SK-N-SH (cell line): ENCODE measurements around the gene ADK. TPM values are rescaled to one million over a fixed set of nuclear protein-coding genes. Genes with fewer than 3 reads are reported as not detected.
A peak's percentile ranks its signal among the peaks of the same experiment; 100 is the strongest.

Experiments used
- CTCF ChIA-PET: fragments of 300-600, 350-600 bp; formaldehyde crosslinking; extraction: SDS; loops from one replicate; lab custom pipeline; 2021; lab: Yijun Ruan, JAX
- POLR2A ChIA-PET: fragments of 350-600 bp; sonication (Branson Sonifier 250); formaldehyde crosslinking; extraction: SDS; loops from one replicate; lab custom pipeline; 2020; ENCODE audit warnings: antibody characterized with exemption, inconsistent platforms; lab: Yijun Ruan, JAX
- DNase-seq: peaks from one replicate; pipeline ENCODE4 v3.0.0; 2012
- H2AFZ ChIP-seq: fragments of 200-600 bp; sonication (generic); 2 replicates; pipeline ENCODE4 v1.8.1; 2016; ENCODE audit warnings: antibody characterized with exemption, mild to moderate bottlenecking, low read depth
- H3F3A ChIP-seq: fragments of 200-600 bp; sonication (generic); replicated peaks from 2 replicates; pipeline ENCODE3; 2016; ENCODE audit warnings: antibody characterized with exemption, mild to moderate bottlenecking; ENCODE audit not compliant: insufficient read depth
- H3K27ac ChIP-seq, 2 experiments: fragments of 200-500 bp in 1 of 2; fragments of 200-600 bp in 1 of 2; sonication (Bioruptor generic) in 1 of 2; sonication (generic), shearing (Covaris generic) in 1 of 2; 2 replicates each; pipeline versions ENCODE4 v1.5.1 to v1.6.1; 2014 to 2016; ENCODE audit warnings: low read depth in 2 of 2, inconsistent platforms in 1 of 2, low read length in 1 of 2, mild to moderate bottlenecking in 1 of 2, mixed read lengths in 1 of 2
- H3K27me3 ChIP-seq: fragments of 200-600 bp; sonication (generic), shearing (Covaris generic); 2 replicates; pipeline ENCODE4 v1.6.1; 2016; ENCODE audit warnings: mixed run types; ENCODE audit not compliant: insufficient read depth
- H3K36me3 ChIP-seq, 2 experiments: fragments of 200-500 bp in 1 of 2; fragments of 200-600 bp in 1 of 2; sonication (Bioruptor generic) in 1 of 2; sonication (generic) in 1 of 2; replicated peaks in 1 of 2; 2 replicates each; pipeline versions ENCODE3 to v1.5.1; 2014 to 2016; ENCODE audit warnings: low read length in 1 of 2, mild to moderate bottlenecking in 1 of 2; ENCODE audit not compliant: insufficient read depth in 2 of 2, control insufficient read depth in 1 of 2
- H3K4me1 ChIP-seq, 2 experiments: fragments of 200-500 bp in 1 of 2; fragments of 200-600 bp in 1 of 2; sonication (Bioruptor generic) in 1 of 2; sonication (generic), shearing (Covaris generic) in 1 of 2; 2 replicates each; pipeline versions ENCODE4 v1.5.1 to v1.6.1; 2014 to 2016; ENCODE audit warnings: low read depth in 1 of 2, low read length in 1 of 2, mixed run types in 1 of 2; ENCODE audit not compliant: insufficient read depth in 2 of 2, control insufficient read depth in 1 of 2
- H3K4me2 ChIP-seq: fragments of 200-600 bp; sonication (generic), shearing (Covaris generic); 2 replicates; pipeline ENCODE4 v1.6.1; 2017; ENCODE audit warnings: mixed run types
- H3K4me3 ChIP-seq, 2 experiments: fragments of 200-500 bp in 1 of 2; fragments of 200-600 bp in 1 of 2; sonication (Bioruptor generic) in 1 of 2; sonication (generic), shearing (Covaris generic) in 1 of 2; 2 replicates each; pipeline versions ENCODE4 v1.5.1 to v1.8.1; 2014 to 2016; ENCODE audit warnings: low read depth in 2 of 2, inconsistent platforms in 1 of 2, low read length in 1 of 2, mild to moderate bottlenecking in 1 of 2, mixed read lengths in 1 of 2, moderate library complexity in 1 of 2
- H3K79me2 ChIP-seq: fragments of 200-600 bp; sonication (generic); 2 replicates; pipeline ENCODE4 v1.8.1; 2017; ENCODE audit warnings: mild to moderate bottlenecking; ENCODE audit not compliant: insufficient read depth
- H3K9ac ChIP-seq: fragments of 200-600 bp; sonication (generic); 2 replicates; pipeline ENCODE4 v1.6.1; 2017; ENCODE audit warnings: mixed run types
- H3K9me2 ChIP-seq: fragments of 200-600 bp; sonication (generic); 2 replicates; pipeline ENCODE4 v1.6.1; 2017; ENCODE audit warnings: mixed run types
- H3K9me3 ChIP-seq: fragments of 200-600 bp; sonication (generic); 2 replicates; pipeline ENCODE4 v1.6.1; 2017; ENCODE audit warnings: mixed run types, mild to moderate bottlenecking, moderate library complexity
- H4K20me1 ChIP-seq: fragments of 200-600 bp; sonication (generic); 2 replicates; pipeline ENCODE4 v1.6.1; 2017; ENCODE audit warnings: mild to moderate bottlenecking, mixed run types; ENCODE audit not compliant: insufficient read depth
- CHD2 ChIP-seq: fragments of 150-350 bp; IDR thresholded peaks from 2 replicates; pipeline ENCODE4 v1.6.1; 2018; ENCODE audit warnings: low read length; ENCODE audit not compliant: partially characterized antibody
- CTCF ChIP-seq: fragments of 200-600 bp; sonication (generic); IDR thresholded peaks from 2 replicates; pipeline ENCODE4 v1.6.1; 2017; ENCODE audit warnings: antibody characterized with exemption, mild to moderate bottlenecking, moderate library complexity
- FOSL2 ChIP-seq: IDR thresholded peaks from 2 replicates; pipeline ENCODE4 v1.4.0; 2012; ENCODE audit warnings: low read depth, mild to moderate bottlenecking, moderate library complexity, borderline replicate concordance
- IRF3 ChIP-seq: fragments of 150-350 bp; IDR thresholded peaks from 2 replicates; pipeline ENCODE4 v1.6.1; 2016; ENCODE audit warnings: mild to moderate bottlenecking, low read depth, low read length
- JUND ChIP-seq: IDR thresholded peaks from 2 replicates; pipeline ENCODE4 v1.4.0; 2012
- MAX ChIP-seq: IDR thresholded peaks from 2 replicates; pipeline ENCODE4 v1.4.0; 2012; ENCODE audit warnings: low read depth
- MXI1 ChIP-seq: IDR thresholded peaks from 2 replicates; pipeline ENCODE4 v1.6.1; 2012; ENCODE audit warnings: mild to moderate bottlenecking, low read depth, low read length, improper control_type of control experiment
- NRF1 ChIP-seq: IDR thresholded peaks from 2 replicates; pipeline ENCODE4 v1.6.1; 2012; ENCODE audit warnings: low read depth, mild to moderate bottlenecking, low read length
- REST ChIP-seq: IDR thresholded peaks from 2 replicates; pipeline ENCODE4 v1.6.1; 2012; ENCODE audit warnings: mild to moderate bottlenecking, low read depth, low read length, moderate library complexity
- WGBS: methylation state at CpG from one replicate; pipeline ENCODE4 v1.1.6; 2017; ENCODE audit warnings: low lambda C conversion rate; 5-methylcytosine and 5-hydroxymethylcytosine counted together
- polyA plus RNA-seq, 3 experiments: library from polyadenylated mRNA; depleted of rRNA; stranded (reverse); fragments of >200 nt; gene quantifications; 2 replicates each; pipeline ENCODE4 v1.2.3, GENCODE V29; 2012

Gene ADK
- polyA plus RNA-seq, 1 of the 3 experiments (the other 2 are of a cell fraction), result 25.1 TPM

GRCh38 chr10:74310652-74311257 is 159.7 kb downstream of the ADK start:
- peaks cover 0 to 17% of the 10 kb centered on the region in 2 experiments for H3K36me3 ChIP-seq
- H3K79me2 ChIP-seq, result peaks cover 26% of the 10 kb centered on the region
- peaks cover 4% of the 10 kb centered on the region for H3F3A ChIP-seq
- CTCF ChIA-PET, result no interaction called here
- no peak overlapping the region for H2AFZ ChIP-seq
- H3K4me2 ChIP-seq, result no peak overlapping the region
- no peak overlapping the region for H3K27ac ChIP-seq
- DNase-seq, result no peak
- no peaks in the 10 kb centered on the region for H3K9me2 ChIP-seq
- no peak overlapping the region for H3K9ac ChIP-seq
- H3K9me3 ChIP-seq, result peaks cover 5% of the 10 kb centered on the region; the same call in 1 of the 2 replicates
- H3K27me3 ChIP-seq, result no peaks in the 10 kb centered on the region
- H3K4me3 ChIP-seq, result no peak overlapping the region
- 93% methylated on average over 2 of the region's 2 CpGs for whole genome bisulfite sequencing
- no peaks in the 10 kb centered on the region for H4K20me1 ChIP-seq
- no peak for TF ChIP-seq FOSL2
- TF ChIP-seq JUND, result no peak
- TF ChIP-seq MAX, result no peak
- TF ChIP-seq MXI1, result no peak
- no peak for TF ChIP-seq CTCF
- no peak for TF ChIP-seq REST
- TF ChIP-seq NRF1, result no peak
- H3K4me1 ChIP-seq, result peaks cover 0 to 7% of the 10 kb centered on the region in 2 experiments; a peak in 2 of 4 replicates
- POLR2A ChIA-PET, result no interaction called here

- ChIA-PET POLR2A (no interaction called here), CTCF (no interaction called here)
- no peaks in the 10 kb centered on the region for H3K27me3 ChIP-seq
- DNase-seq, result no peak
- no peak overlapping the region for H2AFZ ChIP-seq
- peak overlapping the region; percentile 46; the same call in 1 of the 2 replicates for H3K4me2 ChIP-seq
- peaks cover 11% of the 10 kb centered on the region; the same call in 1 of the 2 replicates for H3K79me2 ChIP-seq
- peaks cover 6% of the 10 kb centered on the region; the same call in 1 of the 2 replicates for H3K9me3 ChIP-seq
- H3K9ac ChIP-seq, result no peak overlapping the region
- no peak for TF ChIP-seq CHD2
- no peak for TF ChIP-seq IRF3
- H3F3A ChIP-seq, result peaks cover 4% of the 10 kb centered on the region
- H3K27ac ChIP-seq, result no peak overlapping the region; a peak in 1 of 4 replicates
- H3K36me3 ChIP-seq, result peaks cover 0 to 32% of the 10 kb centered on the region in 2 experiments
- WGBS, result 86% methylated on average over 1 of the region's 1 CpG
- H3K4me1 ChIP-seq, result peaks cover 0 to 7% of the 10 kb centered on the region in 2 experiments; a peak in 2 of 4 replicates
- no peak overlapping the region for H3K4me3 ChIP-seq
- H3K9me2 ChIP-seq, result no peaks in the 10 kb centered on the region
- H4K20me1 ChIP-seq, result no peaks in the 10 kb centered on the region
Observed at GRCh38 chr10:74314166-74314565, 163.1 kb downstream of the ADK start.
